ENCODE data around the gene SPAG6. TPM values are rescaled to one million over a fixed set of nuclear protein-coding genes. Genes with fewer than 3 reads are reported as not detected.
A peak's percentile ranks its signal among the peaks of the same experiment; 100 is the strongest.

Gene SPAG6
- total and polyA plus RNA-seq, 9 of the 15 experiments (the other 6 are each of a cell fraction or from before 2014, with no cell fraction given) = 3.5 to 23.1 (median 11.8) TPM

DNA sequence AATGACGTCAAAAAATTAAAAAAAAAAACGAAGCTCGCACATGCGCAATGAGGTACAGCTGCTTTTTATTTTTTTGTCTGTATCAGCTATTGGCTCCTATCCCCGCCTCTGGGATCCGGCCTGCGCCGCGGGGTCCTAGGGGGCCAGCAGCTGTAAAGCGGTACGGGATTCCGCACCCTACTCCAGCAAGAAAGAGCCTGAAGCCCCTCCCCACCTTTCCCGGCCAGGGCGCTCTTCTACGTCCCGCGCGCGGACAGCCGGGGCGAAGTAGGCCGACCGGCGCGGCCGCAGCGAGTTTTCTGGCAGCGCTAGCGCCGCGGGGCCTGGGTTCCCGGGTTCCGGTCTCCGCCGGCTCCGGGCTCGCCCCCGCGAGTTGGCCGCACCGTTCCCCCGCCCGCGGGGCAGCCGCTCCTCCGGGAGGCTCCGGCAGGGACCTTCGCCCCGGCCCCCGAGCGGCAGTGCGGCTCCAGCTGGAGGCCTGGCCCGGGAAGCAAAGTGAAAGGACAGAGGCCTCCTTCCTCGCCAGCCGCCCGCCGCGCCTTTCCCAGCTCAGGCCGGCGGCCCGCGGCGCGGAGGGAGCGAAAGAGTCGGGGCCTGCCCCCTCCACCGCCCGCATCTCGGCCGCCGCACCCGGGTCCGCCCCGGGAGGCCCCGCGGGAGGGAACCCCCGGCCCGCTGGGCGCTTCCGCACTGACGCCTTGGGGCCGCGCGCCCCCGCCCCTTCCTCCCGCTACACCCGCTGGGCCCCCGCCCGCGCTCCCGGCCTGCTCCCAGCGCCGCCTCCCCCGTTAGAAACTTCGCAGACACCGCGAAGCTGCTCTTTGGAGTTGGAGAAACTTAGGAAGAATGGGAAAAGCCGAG, 4.7 kb upstream of the SPAG6 start (continued):
- TF ChIP-seq IRF2 (CRISPR knock-in tag; IDR thresholded peaks at IDR 0.05) = peak; percentile 72; the same call in 1 of the 2 replicates
- peak; percentile 74 for TF ChIP-seq TBP (optimal IDR thresholded peaks at IDR 0.05; ENCODE audit: low read depth, low read length)
- TF ChIP-seq, protein P1, sequence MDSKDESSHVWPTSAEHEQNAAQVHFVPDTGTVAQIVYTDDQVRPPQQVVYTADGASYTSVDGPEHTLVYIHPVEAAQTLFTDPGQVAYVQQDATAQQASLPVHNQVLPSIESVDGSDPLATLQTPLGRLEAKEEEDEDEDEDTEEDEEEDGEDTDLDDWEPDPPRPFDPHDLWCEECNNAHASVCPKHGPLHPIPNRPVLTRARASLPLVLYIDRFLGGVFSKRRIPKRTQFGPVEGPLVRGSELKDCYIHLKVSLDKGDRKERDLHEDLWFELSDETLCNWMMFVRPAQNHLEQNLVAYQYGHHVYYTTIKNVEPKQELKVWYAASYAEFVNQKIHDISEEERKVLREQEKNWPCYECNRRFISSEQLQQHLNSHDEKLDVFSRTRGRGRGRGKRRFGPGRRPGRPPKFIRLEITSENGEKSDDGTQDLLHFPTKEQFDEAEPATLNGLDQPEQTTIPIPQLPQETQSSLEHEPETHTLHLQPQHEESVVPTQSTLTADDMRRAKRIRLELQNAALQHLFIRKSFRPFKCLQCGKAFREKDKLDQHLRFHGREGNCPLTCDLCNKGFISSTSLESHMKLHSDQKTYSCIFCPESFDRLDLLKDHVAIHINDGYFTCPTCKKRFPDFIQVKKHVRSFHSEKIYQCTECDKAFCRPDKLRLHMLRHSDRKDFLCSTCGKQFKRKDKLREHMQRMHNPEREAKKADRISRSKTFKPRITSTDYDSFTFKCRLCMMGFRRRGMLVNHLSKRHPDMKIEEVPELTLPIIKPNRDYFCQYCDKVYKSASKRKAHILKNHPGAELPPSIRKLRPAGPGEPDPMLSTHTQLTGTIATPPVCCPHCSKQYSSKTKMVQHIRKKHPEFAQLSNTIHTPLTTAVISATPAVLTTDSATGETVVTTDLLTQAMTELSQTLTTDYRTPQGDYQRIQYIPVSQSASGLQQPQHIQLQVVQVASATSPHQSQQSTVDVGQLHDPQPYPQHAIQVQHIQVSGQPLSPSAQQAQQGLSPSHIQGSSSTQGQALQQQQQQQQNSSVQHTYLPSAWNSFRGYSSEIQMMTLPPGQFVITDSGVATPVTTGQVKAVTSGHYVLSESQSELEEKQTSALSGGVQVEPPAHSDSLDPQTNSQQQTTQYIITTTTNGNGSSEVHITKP (IDR thresholded peaks at IDR 0.05; ENCODE audit: partially characterized antibody) = no peak
- TF ChIP-seq, protein P2, sequence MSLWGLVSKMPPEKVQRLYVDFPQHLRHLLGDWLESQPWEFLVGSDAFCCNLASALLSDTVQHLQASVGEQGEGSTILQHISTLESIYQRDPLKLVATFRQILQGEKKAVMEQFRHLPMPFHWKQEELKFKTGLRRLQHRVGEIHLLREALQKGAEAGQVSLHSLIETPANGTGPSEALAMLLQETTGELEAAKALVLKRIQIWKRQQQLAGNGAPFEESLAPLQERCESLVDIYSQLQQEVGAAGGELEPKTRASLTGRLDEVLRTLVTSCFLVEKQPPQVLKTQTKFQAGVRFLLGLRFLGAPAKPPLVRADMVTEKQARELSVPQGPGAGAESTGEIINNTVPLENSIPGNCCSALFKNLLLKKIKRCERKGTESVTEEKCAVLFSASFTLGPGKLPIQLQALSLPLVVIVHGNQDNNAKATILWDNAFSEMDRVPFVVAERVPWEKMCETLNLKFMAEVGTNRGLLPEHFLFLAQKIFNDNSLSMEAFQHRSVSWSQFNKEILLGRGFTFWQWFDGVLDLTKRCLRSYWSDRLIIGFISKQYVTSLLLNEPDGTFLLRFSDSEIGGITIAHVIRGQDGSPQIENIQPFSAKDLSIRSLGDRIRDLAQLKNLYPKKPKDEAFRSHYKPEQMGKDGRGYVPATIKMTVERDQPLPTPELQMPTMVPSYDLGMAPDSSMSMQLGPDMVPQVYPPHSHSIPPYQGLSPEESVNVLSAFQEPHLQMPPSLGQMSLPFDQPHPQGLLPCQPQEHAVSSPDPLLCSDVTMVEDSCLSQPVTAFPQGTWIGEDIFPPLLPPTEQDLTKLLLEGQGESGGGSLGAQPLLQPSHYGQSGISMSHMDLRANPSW (CRISPR knock-in tag; IDR thresholded peaks at IDR 0.05) = no peak
- TF ChIP-seq ZNF764 (CRISPR knock-in tag; IDR thresholded peaks at IDR 0.05; ENCODE audit: low read depth) = no peak
- TF ChIP-seq, protein P3, sequence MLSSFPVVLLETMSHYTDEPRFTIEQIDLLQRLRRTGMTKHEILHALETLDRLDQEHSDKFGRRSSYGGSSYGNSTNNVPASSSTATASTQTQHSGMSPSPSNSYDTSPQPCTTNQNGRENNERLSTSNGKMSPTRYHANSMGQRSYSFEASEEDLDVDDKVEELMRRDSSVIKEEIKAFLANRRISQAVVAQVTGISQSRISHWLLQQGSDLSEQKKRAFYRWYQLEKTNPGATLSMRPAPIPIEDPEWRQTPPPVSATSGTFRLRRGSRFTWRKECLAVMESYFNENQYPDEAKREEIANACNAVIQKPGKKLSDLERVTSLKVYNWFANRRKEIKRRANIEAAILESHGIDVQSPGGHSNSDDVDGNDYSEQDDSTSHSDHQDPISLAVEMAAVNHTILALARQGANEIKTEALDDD (IDR thresholded peaks at IDR 0.05) = no peak
- no peak for TF ChIP-seq ADNP (tag; IDR thresholded peaks at IDR 0.05)
- TF ChIP-seq, protein P4, sequence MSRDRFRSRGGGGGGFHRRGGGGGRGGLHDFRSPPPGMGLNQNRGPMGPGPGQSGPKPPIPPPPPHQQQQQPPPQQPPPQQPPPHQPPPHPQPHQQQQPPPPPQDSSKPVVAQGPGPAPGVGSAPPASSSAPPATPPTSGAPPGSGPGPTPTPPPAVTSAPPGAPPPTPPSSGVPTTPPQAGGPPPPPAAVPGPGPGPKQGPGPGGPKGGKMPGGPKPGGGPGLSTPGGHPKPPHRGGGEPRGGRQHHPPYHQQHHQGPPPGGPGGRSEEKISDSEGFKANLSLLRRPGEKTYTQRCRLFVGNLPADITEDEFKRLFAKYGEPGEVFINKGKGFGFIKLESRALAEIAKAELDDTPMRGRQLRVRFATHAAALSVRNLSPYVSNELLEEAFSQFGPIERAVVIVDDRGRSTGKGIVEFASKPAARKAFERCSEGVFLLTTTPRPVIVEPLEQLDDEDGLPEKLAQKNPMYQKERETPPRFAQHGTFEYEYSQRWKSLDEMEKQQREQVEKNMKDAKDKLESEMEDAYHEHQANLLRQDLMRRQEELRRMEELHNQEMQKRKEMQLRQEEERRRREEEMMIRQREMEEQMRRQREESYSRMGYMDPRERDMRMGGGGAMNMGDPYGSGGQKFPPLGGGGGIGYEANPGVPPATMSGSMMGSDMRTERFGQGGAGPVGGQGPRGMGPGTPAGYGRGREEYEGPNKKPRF (IDR thresholded peaks at IDR 0.05; ENCODE audit: low read depth, low read length) = no peak
- TF ChIP-seq, protein P5, sequence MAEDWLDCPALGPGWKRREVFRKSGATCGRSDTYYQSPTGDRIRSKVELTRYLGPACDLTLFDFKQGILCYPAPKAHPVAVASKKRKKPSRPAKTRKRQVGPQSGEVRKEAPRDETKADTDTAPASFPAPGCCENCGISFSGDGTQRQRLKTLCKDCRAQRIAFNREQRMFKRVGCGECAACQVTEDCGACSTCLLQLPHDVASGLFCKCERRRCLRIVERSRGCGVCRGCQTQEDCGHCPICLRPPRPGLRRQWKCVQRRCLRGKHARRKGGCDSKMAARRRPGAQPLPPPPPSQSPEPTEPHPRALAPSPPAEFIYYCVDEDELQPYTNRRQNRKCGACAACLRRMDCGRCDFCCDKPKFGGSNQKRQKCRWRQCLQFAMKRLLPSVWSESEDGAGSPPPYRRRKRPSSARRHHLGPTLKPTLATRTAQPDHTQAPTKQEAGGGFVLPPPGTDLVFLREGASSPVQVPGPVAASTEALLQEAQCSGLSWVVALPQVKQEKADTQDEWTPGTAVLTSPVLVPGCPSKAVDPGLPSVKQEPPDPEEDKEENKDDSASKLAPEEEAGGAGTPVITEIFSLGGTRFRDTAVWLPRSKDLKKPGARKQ (CRISPR knock-in tag; IDR thresholded peaks at IDR 0.05) = no peak
- no peak for TF ChIP-seq ZNF140 (CRISPR knock-in tag; IDR thresholded peaks at IDR 0.05)
- TF ChIP-seq HOXB6 (CRISPR knock-in tag; IDR thresholded peaks at IDR 0.05; ENCODE audit: borderline replicate concordance) = no peak
